ENCODE measurements around the gene STMN1. TPM values are rescaled to one million over a fixed set of nuclear protein-coding genes. Genes with fewer than 3 reads are reported as not detected.

The STMN1 gene
- total and polyA plus RNA-seq, 2 experiments from 2014 or later = 227 to 1,890 TPM

GRCh38 chr1:25926731-25927496 lies 20.7 kb upstream of the STMN1 start (continued):
- no peak for TF ChIP-seq ZNF462 (CRISPR knock-in tag; IDR thresholded peaks at IDR 0.05)
- TF ChIP-seq ZNF114 (CRISPR knock-in tag; IDR thresholded peaks at IDR 0.05) = no peak
- no peak for TF ChIP-seq EZH2 (IDR thresholded peaks at IDR 0.05; ENCODE audit: low read depth, unreplicated experiment)
- no peak for TF ChIP-seq STAT1 (IDR thresholded peaks at IDR 0.05; ENCODE audit: unreplicated experiment)
- TF ChIP-seq CREB1 (CRISPR knock-in tag; IDR thresholded peaks at IDR 0.05; ENCODE audit: low read depth) = no peak
- no peak for TF ChIP-seq CTCF (conservative IDR thresholded peaks at IDR 0.05; ENCODE audit: low read depth in 2 of 2)
- no peak for TF ChIP-seq NANOG (IDR thresholded peaks at IDR 0.05; ENCODE audit: borderline replicate concordance)

- no peak overlapping the region for H2AFZ ChIP-seq
- Mint-ChIP-seq H3K4me1 (peaks cover 36% of the 10 kb centered on the region), H3K4me3 (no peak overlapping the region), H3K27me3 (ENCODE audit: insufficient read depth, low read depth, poor library complexity) (peaks cover 11% of the 10 kb centered on the region), H3K27ac (no peak overlapping the region), H3K9me3 (no peaks in the 10 kb centered on the region), H3K36me3 (ENCODE audit: low read depth) (no peaks in the 10 kb centered on the region)
- H3F3A ChIP-seq (replicated peaks; ENCODE audit: low read depth) = peaks cover 14% of the 10 kb centered on the region
- DNase-seq (ENCODE audit: low spot score) (no peak), ATAC-seq (no peak)
- no peak overlapping the region for H3K4me2 ChIP-seq
- H3K27ac ChIP-seq (ENCODE audit: low read depth) = no peak overlapping the region
- H4K20me1 ChIP-seq (replicated peaks; ENCODE audit: insufficient read depth) = no peaks in the 10 kb centered on the region
- peaks cover 6% of the 10 kb centered on the region for H3K27me3 ChIP-seq (ENCODE audit: insufficient read depth)
- H3K79me2 ChIP-seq (replicated peaks; ENCODE audit: insufficient read depth) = no peaks in the 10 kb centered on the region
- H3K9me2 ChIP-seq (ENCODE audit: insufficient read depth) = no peaks in the 10 kb centered on the region
- peaks cover 36% of the 10 kb centered on the region for H3K4me1 ChIP-seq (ENCODE audit: insufficient read depth)
- H3K36me3 ChIP-seq (ENCODE audit: insufficient read depth) = no peaks in the 10 kb centered on the region
- no peak overlapping the region for H3K4me3 ChIP-seq
- no peak for TF ChIP-seq ETS1 (IDR thresholded peaks at IDR 0.05)
- TF ChIP-seq POLR2AphosphoS5 (IDR thresholded peaks at IDR 0.05; ENCODE audit: low read depth) = no peak
- no peak for TF ChIP-seq CTCF (conservative IDR thresholded peaks at IDR 0.05; ENCODE audit: low read depth in 2 of 2)
- TF ChIP-seq ZNF114 (CRISPR knock-in tag; IDR thresholded peaks at IDR 0.05) = no peak
- no peak for TF ChIP-seq CREB1 (CRISPR knock-in tag; IDR thresholded peaks at IDR 0.05; ENCODE audit: low read depth)
- no peak for TF ChIP-seq EZH2phosphoT487 (IDR thresholded peaks at IDR 0.05; ENCODE audit: unreplicated experiment)
- no peak for TF ChIP-seq ZNF331 (CRISPR knock-in tag; IDR thresholded peaks at IDR 0.05; ENCODE audit: low read depth)
- TF ChIP-seq EZH2 (IDR thresholded peaks at IDR 0.05; ENCODE audit: low read depth, unreplicated experiment) = no peak
Measured at GRCh38 chr1:25924454-25924853, 18.2 kb upstream of the STMN1 start.

Measured in GM23338 (cell line).